Measurements from ENCODE around the gene SORBS2. TPM values are rescaled to one million over a fixed set of nuclear protein-coding genes. Genes with fewer than 3 reads are reported as not detected.
A peak's percentile ranks its signal among the peaks of the same experiment; 100 is the strongest.

Gene SORBS2
- polyA plus RNA-seq, 1 donor from 2014 or later = 46.0 TPM

DNA sequence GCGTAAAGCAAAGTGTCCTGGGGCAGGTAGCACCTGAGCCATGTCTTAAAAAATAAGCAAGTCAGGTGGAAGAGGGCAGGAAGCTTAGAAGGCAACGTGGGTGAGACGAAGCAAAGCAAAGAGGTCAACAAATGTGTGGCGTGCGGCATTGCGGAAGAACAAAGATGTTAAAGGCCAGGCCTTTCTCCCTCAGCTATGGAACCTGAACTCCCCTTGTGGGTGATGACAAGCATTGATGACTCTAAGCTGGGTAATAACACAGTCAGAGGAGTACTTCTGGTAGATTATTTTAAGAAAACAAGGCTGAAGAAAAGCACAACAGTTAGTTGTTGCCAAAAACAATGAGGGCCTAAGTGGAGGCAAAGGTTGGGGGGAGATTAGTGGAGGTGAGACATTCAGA lies 29.0 kb upstream of the SORBS2 start:
- no peak overlapping the region for H2AFZ ChIP-seq (ENCODE audit: low read depth, low read length)

DNA sequence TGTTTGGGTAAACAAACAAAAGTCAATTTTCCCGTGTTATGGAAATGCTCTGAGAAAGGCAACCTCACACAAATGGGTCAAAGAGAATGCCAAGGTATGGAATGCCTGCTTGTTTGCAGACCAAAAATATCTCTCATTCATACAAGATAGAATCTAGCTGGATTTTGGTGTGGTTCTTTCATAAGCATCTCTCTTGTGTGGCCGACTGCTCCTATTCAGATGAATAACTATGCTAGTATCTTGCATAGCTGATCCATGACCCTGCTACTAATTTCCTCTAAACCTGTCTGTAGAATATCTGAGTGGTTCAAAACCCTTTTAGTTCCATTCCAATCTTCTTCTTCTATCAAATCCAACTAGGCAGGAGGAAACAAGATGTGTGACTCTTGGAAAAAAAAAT lies 28.2 kb upstream of the SORBS2 start:
- Histone ChIP-seq H3K9me2 (ENCODE audit: insufficient read depth, low read length) (no peaks in the 10 kb centered on the region), H3F3A (ENCODE audit: insufficient read depth, low read length, poor library complexity, severe bottlenecking) (no peaks in the 10 kb centered on the region), H3K27ac (ENCODE audit: low read length) (no peak overlapping the region), H2AFZ (ENCODE audit: low read depth, low read length) (no peak overlapping the region), H4K20me1 (ENCODE audit: insufficient read depth) (no peaks in the 10 kb centered on the region), H3K36me3 (ENCODE audit: insufficient read depth, low read length) (no peaks in the 10 kb centered on the region), H3K4me2 (ENCODE audit: low read length) (no peak overlapping the region), H3K27me3 (ENCODE audit: insufficient read depth, low read depth, low read length) (no peaks in the 10 kb centered on the region), H3K9me3 (ENCODE audit: low read length) (no peaks in the 10 kb centered on the region), H3K9ac (ENCODE audit: low read length) (no peak overlapping the region), H3K79me2 (replicated peaks; ENCODE audit: insufficient read depth, low read length) (no peaks in the 10 kb centered on the region), H3K4me3 (ENCODE audit: low read length) (no peak overlapping the region)
- no peak for TF ChIP-seq EP300 (conservative IDR thresholded peaks at IDR 0.05; ENCODE audit: poor library complexity, severe bottlenecking)

More for the DNA sequence above, 29.0 kb upstream of the SORBS2 start:
- Histone ChIP-seq H3K4me2 (ENCODE audit: low read length) (no peak overlapping the region), H4K20me1 (ENCODE audit: insufficient read depth) (no peaks in the 10 kb centered on the region), H3K36me3 (ENCODE audit: insufficient read depth, low read length) (no peaks in the 10 kb centered on the region), H3K4me3 (ENCODE audit: low read length) (no peak overlapping the region), H3K27me3 (ENCODE audit: insufficient read depth, low read depth, low read length) (no peaks in the 10 kb centered on the region), H3K9me2 (ENCODE audit: insufficient read depth, low read length) (no peaks in the 10 kb centered on the region), H3K9me3 (ENCODE audit: low read length) (peaks cover 4% of the 10 kb centered on the region), H3K27ac (ENCODE audit: low read length) (no peak overlapping the region), H3F3A (ENCODE audit: insufficient read depth, low read length, poor library complexity, severe bottlenecking) (no peaks in the 10 kb centered on the region), H3K79me2 (replicated peaks; ENCODE audit: insufficient read depth, low read length) (no peaks in the 10 kb centered on the region), H3K9ac (ENCODE audit: low read length) (no peak overlapping the region)
- no peak for TF ChIP-seq EP300 (conservative IDR thresholded peaks at IDR 0.05; ENCODE audit: poor library complexity, severe bottlenecking)
- TF ChIP-seq MXI1 (conservative IDR thresholded peaks at IDR 0.05; ENCODE audit: poor library complexity, severe bottlenecking) = no peak
- no peak for TF ChIP-seq TAF1 (IDR thresholded peaks at IDR 0.05; ENCODE audit: low read depth)
- TF ChIP-seq, protein P1, sequence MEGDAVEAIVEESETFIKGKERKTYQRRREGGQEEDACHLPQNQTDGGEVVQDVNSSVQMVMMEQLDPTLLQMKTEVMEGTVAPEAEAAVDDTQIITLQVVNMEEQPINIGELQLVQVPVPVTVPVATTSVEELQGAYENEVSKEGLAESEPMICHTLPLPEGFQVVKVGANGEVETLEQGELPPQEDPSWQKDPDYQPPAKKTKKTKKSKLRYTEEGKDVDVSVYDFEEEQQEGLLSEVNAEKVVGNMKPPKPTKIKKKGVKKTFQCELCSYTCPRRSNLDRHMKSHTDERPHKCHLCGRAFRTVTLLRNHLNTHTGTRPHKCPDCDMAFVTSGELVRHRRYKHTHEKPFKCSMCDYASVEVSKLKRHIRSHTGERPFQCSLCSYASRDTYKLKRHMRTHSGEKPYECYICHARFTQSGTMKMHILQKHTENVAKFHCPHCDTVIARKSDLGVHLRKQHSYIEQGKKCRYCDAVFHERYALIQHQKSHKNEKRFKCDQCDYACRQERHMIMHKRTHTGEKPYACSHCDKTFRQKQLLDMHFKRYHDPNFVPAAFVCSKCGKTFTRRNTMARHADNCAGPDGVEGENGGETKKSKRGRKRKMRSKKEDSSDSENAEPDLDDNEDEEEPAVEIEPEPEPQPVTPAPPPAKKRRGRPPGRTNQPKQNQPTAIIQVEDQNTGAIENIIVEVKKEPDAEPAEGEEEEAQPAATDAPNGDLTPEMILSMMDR (IDR thresholded peaks at IDR 0.05; ENCODE audit: poor library complexity, severe bottlenecking) = no peak
- no peak for TF ChIP-seq RAD21 (conservative IDR thresholded peaks at IDR 0.05)
- no peak for TF ChIP-seq EZH2 (IDR thresholded peaks at IDR 0.05; ENCODE audit: borderline replicate concordance, insufficient read depth, low read length, poor library complexity, severe bottlenecking)
- TF ChIP-seq POLR2AphosphoS5 (IDR thresholded peaks at IDR 0.05) = no peak
- TF ChIP-seq SMC3 (conservative IDR thresholded peaks at IDR 0.05; ENCODE audit: poor library complexity) = no peak
- TF ChIP-seq, protein P2, sequence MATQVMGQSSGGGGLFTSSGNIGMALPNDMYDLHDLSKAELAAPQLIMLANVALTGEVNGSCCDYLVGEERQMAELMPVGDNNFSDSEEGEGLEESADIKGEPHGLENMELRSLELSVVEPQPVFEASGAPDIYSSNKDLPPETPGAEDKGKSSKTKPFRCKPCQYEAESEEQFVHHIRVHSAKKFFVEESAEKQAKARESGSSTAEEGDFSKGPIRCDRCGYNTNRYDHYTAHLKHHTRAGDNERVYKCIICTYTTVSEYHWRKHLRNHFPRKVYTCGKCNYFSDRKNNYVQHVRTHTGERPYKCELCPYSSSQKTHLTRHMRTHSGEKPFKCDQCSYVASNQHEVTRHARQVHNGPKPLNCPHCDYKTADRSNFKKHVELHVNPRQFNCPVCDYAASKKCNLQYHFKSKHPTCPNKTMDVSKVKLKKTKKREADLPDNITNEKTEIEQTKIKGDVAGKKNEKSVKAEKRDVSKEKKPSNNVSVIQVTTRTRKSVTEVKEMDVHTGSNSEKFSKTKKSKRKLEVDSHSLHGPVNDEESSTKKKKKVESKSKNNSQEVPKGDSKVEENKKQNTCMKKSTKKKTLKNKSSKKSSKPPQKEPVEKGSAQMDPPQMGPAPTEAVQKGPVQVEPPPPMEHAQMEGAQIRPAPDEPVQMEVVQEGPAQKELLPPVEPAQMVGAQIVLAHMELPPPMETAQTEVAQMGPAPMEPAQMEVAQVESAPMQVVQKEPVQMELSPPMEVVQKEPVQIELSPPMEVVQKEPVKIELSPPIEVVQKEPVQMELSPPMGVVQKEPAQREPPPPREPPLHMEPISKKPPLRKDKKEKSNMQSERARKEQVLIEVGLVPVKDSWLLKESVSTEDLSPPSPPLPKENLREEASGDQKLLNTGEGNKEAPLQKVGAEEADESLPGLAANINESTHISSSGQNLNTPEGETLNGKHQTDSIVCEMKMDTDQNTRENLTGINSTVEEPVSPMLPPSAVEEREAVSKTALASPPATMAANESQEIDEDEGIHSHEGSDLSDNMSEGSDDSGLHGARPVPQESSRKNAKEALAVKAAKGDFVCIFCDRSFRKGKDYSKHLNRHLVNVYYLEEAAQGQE (IDR thresholded peaks at IDR 0.05; ENCODE audit: borderline replicate concordance) = no peak

DNA sequence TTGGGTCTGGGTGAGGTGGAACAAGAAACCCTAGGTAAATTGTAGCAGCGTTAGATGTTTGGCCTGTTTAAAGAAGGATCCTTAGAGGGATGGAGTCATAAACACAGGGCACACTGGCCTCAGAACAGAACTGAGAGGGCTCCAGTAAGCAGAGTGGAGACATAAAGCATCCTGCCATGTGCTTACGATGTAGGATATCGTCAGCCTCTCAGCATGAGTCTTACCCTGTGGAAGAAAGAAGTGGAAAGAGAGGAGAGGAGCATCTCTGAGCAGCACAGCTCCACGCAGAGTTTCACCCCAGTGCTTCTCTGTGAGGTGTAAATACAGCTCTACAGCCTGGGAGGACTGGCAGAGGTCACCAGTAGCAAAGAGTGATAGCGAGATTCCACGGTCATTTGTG lies 27.8 kb upstream of the SORBS2 start:
- Histone ChIP-seq H3K9me3 (ENCODE audit: low read length) (no peaks in the 10 kb centered on the region), H4K20me1 (ENCODE audit: insufficient read depth) (no peaks in the 10 kb centered on the region), H3F3A (ENCODE audit: insufficient read depth, low read length, poor library complexity, severe bottlenecking) (no peaks in the 10 kb centered on the region), H3K27me3 (ENCODE audit: insufficient read depth, low read depth, low read length) (no peaks in the 10 kb centered on the region), H3K79me2 (replicated peaks; ENCODE audit: insufficient read depth, low read length) (no peaks in the 10 kb centered on the region), H3K4me3 (ENCODE audit: low read length) (no peak overlapping the region), H3K9me2 (ENCODE audit: insufficient read depth, low read length) (no peaks in the 10 kb centered on the region), H3K4me2 (ENCODE audit: low read length) (no peak overlapping the region), H2AFZ (ENCODE audit: low read depth, low read length) (no peak overlapping the region), H3K36me3 (ENCODE audit: insufficient read depth, low read length) (no peaks in the 10 kb centered on the region), H3K9ac (ENCODE audit: low read length) (no peak overlapping the region), H3K27ac (ENCODE audit: low read length) (peak overlapping the region; percentile 28)
- TF ChIP-seq, protein P2 (IDR thresholded peaks at IDR 0.05; ENCODE audit: borderline replicate concordance) = no peak
- no peak for TF ChIP-seq MXI1 (conservative IDR thresholded peaks at IDR 0.05; ENCODE audit: poor library complexity, severe bottlenecking)
- TF ChIP-seq POLR2AphosphoS5 (IDR thresholded peaks at IDR 0.05) = no peak
- TF ChIP-seq SMC3 (conservative IDR thresholded peaks at IDR 0.05; ENCODE audit: poor library complexity) = no peak
